HG03342 (cell line): ENCODE results near the gene TNRC6C.
"Not testable (repeated sequence)": the region's sequence is repeated elsewhere in the genome, so short reads cannot be mapped to it uniquely, and the experiment has no call there.

ENCODE experiments used
- ATAC-seq: cut with Tn5 transposase; IDR thresholded peaks from one replicate; pipeline ENCODE4 v1.9.1; 2021; ENCODE audit warnings: mild to moderate bottlenecking, moderate library complexity; ENCODE audit not compliant: unreplicated experiment

Gene TNRC6C

GRCh38 chr17:77929871-77930436 is 28.5 kb upstream of the TNRC6C start:
- no peak for ATAC-seq

- no peak for ATAC-seq
These were observed 27.4 kb upstream of the TNRC6C start for GRCh38 chr17:77930780-77931768.

DNA sequence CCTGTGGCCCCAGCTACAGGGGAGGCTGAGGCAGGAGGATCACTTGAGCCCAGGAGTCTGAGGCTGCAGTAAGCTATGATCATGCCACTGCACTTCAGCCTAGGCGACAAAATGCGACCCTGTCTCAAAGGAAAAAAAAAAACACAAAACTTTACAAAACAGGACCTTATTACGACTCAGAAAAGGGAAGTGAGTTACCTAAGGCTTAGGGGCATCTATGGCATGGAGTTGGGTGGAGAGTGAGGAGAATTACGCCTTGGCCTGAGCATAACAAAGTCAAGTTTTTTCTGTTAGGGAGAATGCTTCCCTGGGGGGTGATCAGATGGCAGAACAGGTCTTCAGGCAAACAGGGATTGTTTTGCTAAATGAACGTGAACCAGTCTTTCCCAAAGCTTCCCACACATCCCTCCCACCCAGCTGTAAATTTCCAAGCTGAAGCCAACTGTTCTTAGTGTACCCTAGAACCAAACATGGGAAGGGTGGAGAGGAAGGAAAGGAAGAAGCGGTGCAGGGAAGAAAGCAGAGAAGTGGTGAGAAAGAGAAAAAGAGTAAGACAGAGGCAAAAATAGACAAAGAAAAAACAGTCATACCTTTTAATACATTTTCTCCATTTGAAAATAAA is 24.6 kb upstream of the TNRC6C start:
- no peak for ATAC-seq

DNA sequence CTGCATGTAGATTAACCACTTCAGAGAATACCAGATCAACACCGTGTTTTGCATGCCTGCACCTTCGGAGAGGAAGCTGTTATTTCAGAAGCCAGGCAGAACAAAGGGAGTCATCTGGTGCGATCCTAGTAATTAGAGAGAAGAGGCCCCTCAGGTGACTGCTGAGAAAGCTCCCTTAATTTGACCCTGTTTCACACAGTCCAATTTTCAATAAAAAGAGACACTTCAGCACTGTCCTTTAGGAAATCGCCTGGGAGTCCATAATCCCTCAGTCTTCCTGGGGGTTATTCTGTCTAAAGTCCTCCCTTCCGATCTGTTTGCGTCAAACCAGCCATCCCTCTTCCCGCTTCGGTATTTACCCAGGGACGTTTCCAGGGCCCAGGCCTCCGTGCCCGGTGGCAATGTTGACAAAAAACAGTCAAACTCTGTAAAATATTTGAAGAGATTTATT is 23.4 kb upstream of the TNRC6C start:
- no peak for ATAC-seq

- ATAC-seq: not testable (repeated sequence)
These were observed 22.8 kb upstream of the TNRC6C start for GRCh38 chr17:77935744-77936143.

DNA sequence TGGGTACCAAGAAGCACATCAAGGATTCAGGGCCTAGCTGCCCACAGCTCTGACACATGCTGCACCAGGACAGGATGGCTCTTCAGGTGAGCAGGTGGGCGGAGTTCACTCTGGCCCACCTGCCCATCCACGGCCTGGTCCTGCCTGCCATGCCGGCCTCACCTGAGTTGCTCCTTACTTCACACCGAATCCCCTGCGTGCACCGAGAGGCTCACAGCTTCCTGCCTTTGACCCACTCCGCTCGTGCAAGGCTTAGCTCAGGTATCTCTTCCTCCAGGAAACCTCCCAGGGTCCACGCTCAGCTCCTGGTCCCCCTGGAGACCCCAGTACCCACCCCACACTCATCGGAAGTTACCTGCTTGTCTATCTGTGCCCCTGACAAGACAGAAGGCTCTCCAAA is 21.6 kb upstream of the TNRC6C start:
- ATAC-seq: no peak

DNA sequence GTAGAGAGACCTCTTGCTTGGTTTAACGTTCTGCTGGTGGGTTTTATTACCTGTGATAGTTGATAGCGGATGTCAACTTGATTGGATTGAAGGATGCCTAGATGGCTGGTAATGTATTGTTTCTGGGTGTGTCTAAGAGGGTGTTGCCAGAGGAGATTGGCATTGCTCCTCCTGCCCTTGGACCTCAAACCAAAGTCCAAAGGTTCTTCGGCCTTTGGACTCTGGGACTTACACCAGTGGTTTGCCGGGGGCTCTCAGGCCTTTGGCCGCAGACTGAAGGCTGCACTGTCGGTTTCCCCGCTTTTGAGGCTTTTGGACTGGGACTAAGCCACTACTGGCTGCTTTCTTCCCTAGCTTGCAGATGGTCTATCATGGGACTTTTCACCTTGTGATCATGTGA is 17.5 kb upstream of the TNRC6C start:
- no peak for ATAC-seq

DNA sequence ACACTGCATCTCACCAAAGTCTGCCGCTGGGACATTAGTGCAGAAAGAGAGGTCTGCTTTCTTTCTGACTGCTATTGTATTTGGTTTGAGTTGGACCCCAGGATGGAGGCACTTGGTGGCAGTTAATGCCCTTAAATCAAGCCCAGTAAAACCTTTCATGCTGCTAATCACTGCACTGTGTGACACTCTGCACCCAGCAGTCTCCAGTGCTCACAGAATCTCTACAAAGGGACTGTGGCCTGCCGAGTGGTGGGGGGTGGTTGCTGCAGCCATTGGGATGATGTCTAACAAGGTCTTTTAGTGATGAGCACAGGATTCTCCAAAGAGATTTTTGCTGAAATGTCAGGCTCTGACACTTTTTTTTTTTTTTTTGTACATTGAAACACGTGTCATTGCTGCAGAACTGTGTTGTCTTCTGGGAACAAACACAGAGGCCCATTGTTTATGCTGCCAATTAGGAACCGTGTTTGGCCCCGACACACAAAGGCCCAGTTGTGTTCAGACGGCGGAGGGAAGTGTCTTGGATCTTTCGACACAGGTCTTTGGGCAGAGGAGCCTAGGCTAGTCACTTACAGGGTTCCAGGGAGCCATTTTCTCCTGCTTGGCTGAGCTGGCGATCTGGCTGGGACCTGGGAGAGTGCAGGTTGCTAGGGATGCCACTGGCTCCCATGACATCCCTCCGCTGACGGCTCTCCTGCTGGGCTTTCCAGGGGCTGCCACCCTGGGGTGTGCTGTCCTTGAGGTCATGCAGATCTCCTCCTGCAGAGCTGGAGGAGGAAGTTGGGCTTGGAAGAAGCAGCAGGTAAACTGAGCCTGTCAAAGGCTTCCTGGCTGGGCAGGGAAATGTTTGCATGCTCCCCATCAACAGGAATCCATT is 16.2 kb upstream of the TNRC6C start:
- ATAC-seq: no peak

DNA sequence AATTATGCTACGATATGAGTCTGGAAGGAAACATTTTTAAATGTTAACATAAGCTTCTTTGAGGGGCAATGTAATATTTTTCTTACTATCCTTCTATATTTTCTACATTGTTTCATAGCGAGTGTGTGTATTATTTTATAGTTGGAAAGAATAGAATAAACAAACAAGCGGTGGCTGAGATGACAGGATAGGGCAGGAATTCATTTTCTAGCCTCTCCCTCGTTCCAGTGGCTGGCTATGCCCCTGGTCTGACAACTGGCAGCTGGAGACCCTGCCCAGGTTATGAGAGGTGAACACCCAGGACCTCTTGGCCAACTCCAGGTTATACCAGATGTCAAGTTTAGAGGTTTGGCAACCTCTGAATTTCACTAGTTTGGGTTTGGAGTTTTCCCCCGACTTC is 14.5 kb upstream of the TNRC6C start:
- no peak for ATAC-seq

- ATAC-seq: no peak
These were observed 13.9 kb upstream of the TNRC6C start for GRCh38 chr17:77944390-77945222.

DNA sequence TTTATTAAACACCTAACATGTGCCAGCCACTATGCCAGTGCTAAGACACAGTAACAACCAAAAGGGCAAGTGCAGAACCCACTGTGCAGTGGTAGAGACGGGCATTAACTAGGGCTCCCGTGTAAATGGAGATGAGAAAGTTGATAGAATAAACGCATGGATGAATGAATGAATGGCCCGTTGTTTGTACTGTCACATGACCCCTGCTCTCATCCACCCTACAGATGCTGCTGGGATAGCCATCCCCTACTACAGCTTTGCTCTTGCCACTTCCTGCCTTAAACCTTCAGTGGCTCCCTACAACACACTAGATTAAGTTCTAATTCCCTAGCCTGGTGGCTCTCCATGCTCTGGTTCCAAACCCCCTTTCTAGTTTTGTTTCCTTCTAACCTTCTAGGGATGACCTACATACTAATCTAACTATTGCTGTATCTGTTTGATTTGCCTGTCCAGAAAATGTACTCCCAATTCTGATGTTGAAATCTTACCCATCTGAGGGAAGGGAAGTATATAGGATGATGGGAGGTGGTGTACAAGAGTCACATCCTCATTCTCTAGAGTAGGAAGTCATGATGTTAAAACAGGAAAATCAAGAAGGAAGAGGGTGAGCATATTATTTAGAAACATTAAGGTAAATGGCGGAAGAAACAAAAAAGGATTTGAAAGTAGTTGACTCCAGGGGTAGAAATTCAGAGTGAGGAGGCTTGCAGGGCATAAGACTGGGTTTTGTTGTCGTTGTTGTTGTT is 11.4 kb upstream of the TNRC6C start:
- ATAC-seq: no peak

GRCh38 chr17:77948690-77949114 is 9.8 kb upstream of the TNRC6C start:
- ATAC-seq: no peak

GRCh38 chr17:77951123-77951522 is 7.4 kb upstream of the TNRC6C start:
- ATAC-seq: no peak

DNA sequence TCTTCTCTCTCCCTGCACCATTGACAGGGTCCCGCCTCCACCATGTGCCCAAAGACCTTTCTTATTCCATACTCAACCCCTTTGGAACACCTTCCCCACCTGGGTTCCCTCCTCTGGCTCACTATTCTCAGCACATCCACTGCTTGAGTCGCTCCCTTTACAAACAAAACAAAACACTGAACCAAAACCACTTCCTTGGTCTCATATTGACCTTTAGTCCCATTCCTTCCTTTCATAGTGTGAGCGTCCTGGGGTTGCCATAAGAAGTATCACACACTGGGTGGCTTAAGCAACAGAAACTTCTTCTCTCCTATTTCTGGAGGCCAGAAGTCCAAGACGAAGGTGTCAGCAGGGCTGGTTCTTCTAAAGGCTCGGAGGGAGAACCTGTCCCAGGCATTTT is 6.1 kb upstream of the TNRC6C start:
- no peak for ATAC-seq

DNA sequence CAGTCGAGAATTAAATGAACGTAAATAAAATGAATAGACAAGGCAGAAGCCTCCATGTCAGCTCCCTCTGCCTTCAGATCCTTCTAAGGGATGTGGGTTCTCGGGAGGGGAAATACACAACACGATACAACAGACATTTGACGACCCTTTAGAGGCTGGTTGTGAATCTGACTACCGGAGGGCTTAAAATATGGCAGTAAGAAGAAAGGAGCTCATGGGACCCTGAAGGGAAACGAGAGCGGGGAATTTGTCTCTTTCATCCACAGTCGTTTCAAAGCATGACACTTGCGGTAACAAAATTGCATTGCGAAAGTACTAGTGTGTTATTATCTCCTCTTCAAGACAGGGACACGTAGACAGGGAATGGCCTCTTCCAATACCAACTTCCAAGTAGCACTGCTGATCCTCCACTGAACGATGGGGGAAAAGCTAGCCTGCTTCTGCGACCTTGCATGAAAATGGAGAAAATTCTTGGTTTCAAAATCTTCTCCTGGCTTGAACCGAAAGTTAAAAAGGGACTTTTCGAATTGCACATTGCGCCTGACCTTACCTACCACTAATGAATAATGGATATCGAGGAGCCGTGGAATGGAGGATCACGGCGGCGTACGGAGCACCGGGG is 1.2 kb upstream of the TNRC6C start:
- peak; percentile 7 for ATAC-seq

DNA sequence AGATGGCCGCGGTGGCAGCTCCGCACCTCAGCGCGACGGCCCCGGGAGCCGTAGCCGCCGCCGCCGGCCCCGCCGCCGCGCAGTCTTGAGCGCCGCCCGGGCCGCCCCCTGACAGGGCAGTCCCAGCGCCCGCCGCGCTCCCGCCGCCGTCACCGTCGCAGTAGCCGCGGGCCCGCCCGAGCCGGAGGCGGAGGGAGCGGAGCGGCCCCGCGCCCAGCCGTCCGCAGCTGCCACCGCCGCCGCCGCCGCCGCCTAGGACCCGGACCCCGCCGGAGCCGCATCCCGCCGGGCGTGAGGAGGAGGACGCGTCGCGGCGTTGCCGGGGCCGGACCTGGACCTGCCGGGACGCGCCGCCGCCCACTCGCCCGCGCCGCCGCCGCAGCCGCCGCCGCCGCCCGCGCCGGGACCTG is 218 bp downstream of the TNRC6C start:
- ATAC-seq: peak; percentile 11

DNA sequence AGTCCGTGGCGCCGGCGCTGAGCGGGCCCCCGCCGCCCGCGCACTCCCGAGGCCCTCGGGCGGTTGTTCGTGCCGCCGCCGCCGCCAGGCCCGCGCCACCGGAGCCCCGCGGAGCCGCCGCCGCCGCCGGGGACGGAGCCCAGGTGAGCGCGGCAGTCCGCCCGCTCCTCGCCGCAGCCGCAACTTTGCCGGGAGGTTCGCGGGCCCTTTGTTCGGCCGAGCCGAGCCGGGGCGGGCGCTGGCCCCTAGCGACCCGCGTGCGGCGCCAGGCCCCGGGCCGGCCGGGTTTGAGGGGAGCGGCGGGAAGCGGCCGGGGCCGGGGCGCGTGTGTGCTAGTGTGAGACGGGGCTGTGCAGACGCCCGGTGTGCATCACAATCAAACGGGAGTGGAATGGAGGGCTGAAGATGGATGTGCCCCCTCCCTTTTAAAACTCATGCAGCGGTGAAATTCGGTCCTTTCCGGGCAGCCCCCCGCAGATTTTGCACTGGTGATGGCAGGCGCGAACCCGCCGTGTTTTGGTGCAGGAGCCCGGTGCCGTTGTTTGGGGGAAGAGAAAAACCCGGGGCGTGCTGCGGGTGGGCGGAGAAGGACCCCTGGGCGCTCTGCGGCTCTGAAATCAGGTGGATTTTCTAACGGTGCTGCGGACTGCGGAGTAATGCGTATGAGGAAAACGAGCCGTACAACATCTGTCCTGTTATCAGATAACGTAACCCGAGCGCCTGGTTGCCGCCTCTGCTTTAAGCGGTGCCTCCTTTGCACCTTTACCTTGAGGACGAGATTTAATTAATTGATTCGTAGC is 823 bp downstream of the TNRC6C start:
- peak; percentile 4 for ATAC-seq

DNA sequence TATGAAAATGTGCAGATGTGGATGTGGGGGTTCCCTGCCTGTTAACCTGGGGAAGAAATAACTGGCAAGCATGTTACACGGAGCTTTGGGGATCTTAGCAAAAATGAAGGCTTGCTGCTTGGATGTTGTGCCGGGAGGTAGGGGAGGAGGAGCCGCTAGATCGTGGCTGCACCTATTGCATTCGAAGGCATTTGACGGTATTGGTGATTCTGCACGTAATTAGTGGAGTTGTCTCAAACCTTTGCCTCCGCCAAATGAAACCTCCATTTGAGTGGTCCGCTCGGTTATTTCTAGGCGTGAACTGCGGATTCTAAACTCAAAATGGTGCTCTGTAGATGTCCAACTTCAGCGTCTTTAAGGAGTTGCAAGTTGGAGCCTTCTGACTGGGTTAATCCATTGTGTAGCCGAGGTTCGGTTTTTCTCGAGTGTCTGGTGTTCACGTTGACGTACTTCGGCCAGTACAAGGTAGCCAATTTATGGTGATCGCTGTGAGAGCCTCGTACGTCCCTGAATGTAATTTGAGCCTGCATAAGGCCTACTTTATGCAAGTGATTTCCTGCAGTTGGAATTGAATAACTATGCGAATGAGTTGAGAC is 1.5 kb downstream of the TNRC6C start:
- no peak for ATAC-seq
